AG08396 (cell line): ENCODE data around the gene KIF18B.

ENCODE experiments used
- DNase-seq: peaks from one replicate; pipeline ENCODE4 v3.0.0; 2012; ENCODE audit warnings: low spot score, mixed read lengths

The KIF18B gene

DNA sequence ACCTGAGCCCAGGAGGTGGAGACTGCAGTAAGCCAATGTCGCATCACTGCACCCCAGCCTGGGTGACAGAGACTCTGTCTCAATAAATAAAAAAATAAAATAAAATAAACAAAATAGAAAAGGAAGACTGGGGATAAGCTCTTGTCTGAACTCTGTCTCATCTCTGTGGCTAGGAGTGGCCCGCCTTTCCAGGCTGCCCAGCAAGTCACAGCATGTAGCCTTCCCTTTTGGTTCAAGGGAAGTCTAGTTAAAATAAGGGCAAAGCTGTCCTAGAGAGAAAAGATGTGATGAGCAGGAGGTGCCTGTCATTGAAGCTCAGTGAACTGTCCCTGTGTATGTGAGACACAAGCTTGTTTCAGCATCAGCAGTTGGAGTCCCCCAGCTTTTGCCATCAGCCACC, 29.6 kb downstream of the KIF18B start:
- DNase-seq: no peak

DNA sequence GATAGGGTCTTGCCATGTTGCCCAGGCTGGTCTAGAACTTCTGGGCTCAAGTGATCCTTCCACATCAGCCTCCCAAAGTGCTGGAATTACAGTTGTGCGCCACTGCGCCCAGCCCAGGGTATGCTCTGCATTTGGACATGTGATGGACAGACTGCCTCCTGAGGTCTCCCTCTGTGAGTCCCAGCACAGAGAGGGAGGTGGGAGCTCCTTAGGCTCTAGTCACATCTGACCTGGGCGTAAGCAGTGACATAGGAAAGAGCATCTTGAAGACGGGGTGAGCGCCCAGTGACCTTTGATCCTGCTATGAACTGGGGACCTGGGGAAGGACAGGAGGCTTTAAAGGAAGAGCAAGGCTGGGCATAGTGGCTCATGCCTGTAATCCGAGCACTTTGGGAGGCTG, 30.1 kb downstream of the KIF18B start:
- DNase-seq: no peak

DNA sequence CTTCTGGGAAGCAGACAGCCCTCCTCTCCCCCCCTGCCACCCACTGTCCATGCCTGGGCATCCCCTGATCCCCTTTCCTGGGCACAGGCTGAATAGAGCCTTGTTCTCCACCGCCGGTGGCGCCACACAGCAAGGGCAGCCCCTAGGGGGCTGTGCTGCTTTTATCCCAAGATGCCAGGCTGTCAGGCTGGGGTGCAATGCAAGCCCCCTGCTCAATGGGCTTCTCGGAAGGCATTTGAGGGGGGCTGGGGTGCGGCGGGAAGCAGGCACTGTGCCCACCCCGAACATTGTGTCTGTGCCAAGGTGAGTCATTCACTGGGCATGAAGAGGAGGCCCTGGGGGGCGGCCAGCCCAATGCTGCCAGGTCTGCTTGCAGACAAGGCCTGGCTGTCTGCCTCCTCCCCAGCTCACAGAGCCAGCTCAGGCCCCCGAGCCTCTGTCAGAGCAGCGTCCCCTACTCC, 30.8 kb downstream of the KIF18B start:
- peak; percentile 41 for DNase-seq

DNA sequence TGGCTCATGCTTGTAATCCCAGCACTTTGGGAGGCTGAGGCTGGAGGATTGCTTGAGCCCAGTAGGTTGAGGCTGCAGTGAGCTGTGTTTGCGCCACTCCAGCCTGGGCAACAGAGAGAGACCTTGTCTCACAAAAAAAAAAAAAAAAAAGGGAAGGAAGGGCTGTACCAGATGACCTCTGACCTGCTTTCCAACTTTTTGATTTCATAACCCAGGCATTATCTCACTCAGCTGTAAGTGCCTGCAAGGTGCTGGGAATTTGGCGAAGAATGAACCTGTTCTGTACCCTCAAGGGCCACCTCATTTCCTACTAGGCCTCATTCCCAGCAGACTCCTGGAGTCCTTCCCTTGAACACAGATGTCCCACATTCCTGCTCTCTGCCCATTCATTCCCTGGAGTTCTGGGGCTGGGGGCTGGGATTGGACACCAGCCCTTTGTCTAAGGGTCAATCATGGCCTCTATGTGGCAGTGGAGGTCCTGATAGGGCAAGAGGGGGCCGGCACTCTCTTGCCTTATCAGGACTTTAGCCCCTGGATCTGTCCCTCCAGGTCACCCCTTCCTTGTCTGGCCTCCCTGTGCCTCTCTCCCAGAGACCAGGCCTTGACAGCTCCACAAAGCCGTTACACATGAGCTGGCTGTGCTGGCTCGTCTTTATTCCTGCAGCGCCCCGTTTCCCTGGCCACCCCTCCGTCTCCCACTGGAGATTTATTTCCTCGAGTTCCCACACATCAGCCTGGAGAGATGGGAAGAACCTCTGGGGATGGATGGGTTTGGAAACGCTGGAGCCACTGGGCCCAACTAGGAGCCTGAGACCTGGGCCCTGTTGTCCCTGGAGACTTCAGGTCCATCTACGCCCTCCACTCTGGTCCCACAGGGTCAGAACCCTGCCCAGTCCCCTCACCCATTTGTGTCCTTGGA, 31.5 kb downstream of the KIF18B start:
- DNase-seq: no peak

DNA sequence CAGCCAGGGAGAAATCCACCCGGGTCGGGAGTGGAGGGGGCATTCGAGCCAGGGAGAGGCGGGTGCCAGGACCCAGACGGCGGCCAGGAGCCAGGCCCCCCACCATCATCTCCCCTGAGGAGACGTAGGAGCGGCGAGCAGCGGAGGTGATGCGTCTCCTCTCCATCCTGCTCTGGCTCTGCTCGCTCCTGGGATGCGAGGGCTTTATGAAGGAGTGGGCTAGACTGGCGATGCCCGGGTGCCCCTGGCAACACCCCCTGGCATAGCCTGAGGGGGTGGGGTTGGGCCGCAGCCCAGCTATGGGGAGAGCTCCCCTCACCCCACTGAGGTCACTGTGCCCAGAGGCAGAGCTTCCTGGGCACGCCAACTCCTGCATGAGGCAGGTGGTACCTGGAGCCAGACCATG, 32.2 kb downstream of the KIF18B start, which contains the start of gene GFAP:
Gene GFAP, minus strand, starts transcription at position 180 of the 406 bp plus-strand sequence. Its CDS starts 14 bp downstream, at position 166.
- DNase-seq: no peak

DNA sequence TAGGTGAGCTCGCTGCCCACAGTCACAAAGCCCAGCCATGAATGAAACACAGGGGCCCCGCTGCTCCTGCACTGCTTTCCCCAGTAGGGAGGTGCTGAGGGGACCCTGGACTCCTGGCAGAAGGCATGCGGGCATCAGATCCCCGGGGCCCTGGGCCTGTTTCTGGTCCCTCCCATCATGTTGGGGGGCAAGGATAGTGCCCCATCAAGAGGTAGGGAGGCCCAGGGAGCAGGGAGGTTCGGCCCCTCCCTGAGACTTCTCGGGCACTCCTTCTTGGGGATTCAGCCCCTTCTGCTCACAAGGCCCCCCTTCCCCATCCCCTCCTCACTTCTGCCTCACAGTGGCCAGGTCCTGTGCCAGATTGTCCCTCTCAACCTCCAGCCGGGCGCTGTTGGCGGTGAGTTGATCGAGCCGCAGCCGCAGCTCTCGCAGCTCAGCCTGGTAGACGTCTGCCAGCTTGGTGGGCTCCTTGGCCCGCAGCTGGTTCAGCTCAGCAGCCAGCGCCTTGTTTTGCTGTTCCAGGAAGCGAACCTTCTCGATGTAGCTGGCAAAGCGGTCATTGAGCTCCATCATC, 32.8 kb downstream of the KIF18B start:
- no peak for DNase-seq

DNA sequence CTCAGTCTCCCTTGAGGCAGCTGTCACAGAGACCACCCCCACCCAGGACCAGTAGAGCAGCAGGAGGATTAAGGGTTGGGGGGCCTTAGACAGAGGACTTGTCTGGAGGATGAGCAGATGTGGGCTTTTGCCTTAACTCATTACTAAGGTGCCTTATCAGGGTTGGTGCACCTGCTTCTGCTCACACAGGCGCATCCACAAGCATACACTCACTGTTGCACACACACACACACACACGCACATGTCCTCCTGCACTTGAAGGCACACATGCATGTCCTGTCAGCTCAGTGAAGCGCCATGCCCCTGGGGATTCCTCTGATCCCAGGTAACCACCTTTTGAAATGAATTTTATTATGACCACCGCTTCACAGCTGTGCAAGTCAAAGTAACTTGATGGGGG, 33.4 kb downstream of the KIF18B start:
- no peak for DNase-seq

DNA sequence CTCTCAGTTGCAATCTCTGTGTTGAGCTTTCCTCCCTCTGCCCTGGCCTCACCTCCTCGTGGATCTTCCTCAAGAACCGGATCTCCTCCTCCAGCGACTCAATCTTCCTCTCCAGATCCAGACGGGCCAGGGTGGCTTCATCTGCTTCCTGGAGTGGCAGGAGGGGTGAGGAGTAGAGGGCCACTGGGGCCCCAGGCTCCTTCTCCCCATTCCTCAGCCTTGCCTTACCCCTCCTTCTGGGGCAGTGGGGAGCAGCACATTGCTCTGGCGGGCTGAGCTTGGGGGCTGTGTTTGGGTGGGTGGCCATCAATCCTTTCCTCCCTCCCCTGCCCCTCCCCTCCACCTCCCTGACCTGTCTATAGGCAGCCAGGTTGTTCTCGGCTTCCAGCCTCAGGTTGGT, 33.9 kb downstream of the KIF18B start:
- no peak for DNase-seq

DNA sequence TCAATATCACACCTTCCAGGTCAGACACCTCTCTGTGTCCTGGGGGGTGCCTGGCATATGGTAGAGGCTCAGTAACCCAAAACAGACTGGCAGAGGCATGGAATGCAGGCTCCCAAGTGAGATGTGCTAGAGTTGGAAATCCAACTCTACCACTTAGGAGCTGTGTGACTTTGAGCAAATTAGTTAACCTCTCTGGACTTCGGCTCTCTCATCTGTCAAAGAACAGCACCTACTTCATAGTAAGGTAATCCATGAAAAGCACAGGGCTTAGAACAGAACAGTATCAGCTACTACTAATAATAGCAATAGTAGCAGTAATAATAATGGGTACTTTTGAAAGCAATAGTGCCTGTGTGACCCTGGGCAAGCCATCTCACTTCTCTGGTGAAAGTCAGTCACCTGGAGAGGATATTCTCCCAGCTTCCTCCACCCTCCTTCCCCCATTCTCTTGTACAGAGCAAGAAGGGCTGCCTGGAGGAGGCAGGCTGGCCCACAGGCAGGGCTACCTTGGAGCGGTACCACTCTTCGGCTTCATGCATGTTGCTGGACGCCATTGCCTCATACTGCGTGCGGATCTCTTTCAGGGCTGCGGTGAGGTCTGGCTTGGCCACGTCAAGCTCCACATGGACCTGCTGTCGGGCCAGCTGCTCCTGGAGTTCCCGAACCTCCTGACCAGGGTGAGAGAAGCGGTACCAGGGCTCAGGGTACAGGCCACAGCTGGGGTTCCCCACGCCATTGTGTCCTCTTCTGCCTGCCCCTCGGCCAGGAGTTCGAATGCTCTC, 34.6 kb downstream of the KIF18B start:
- no peak for DNase-seq

DNA sequence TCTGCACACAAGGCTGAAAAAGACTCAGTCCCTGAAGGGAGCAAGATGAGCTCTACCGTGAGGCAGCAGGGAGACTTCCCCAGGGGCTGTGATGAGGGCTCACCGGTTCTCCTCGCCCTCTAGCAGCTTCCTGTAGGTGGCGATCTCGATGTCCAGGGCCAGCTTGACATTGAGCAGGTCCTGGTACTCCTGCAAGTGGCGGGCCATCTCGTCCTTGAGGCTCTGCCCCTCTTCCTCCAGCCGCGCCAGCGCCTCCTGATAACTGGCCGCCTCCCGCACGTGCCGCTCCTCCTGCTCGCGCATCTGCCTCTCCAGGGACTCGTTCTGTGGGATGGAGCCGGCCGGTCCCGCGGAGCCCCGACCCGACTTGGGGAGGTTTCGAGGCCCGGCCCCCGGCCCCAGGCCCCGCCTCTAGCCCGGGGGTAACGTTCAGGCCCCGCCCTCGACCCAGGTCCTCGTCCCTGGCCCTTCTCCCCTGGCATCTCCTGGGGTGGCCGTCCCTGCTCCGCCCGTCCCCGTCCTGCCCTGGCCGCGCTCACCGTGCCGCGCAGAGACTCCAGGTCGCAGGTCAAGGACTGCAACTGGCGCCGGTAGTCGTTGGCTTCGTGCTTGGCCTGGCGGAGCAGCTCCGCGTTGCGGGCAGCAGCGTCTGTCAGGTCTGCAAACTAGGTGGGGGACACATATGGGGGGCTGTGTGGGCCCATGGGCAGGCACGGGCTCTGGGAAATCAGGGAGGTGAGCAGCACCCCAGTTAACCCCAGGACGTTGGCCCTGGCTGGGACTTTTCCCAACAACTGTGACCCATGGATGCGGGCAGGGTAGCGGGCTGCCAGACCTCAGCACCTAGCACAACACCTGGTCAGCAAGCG, 36.2 kb downstream of the KIF18B start:
- peak; percentile 67 for DNase-seq

DNA sequence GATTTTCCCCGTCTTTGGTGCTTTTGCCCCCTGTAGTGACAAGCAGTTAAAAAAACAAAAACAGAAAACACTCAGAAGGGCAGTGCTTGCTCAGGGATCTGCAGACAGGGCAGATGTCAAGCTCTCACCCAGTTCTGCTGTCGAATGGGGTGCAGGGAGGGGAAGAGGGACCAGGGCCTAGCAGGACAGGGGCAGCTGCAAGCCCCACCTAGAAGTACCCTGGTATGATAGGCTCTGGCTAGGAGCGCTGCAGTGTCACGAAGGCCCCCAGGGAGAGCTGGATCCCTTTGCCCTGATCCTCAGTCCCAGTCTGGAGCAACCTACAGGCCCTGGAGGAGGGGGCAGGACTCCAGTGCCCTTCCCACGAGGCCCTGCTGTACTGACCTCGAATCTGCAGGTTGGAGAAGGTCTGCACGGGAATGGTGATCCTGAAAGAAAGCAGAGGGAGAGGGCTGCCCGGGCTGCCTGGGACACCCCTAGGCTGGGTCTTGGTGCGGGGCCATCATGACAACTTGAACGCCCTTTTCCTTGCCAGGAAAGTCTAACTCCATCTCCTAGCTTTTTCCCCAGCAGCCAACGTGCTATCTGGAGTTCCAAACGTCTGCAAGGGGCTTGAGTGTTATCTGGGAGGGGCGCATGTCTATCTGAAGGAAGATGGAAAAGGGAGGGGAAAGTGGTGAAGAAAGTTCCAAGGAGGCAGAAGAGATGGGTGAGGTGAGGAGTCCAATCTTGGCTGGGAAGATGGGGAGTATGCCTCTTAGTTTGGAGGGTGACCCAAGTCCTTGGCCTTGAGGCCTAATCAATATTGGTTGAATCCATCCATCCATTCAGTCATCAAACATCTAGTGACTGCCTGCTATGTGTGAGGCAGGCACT, 37.1 kb downstream of the KIF18B start:
- DNase-seq: no peak

DNA sequence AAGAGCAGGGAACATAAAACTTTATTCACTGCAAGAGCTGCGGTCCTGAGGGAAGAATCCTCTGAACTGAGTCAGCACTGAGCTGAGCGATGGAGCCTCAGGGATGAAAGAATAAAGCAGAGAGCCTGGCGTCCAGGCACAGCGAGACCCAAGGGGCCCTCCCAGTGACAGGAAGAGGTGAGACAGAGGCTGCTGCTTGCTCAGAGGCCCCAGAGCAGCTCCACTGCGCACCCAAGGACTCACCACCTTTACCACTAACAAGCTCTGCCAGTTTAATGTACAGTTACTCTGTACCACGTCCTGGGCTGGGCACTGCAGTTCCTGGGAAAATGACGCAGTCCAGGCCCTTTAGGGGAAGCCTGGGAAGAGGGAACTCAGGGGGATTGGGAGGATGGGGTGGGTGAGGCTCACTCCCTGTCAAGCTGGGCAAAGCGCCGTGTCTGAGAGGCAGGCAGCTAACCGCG, 37.9 kb downstream of the KIF18B start:
- no peak for DNase-seq

DNA sequence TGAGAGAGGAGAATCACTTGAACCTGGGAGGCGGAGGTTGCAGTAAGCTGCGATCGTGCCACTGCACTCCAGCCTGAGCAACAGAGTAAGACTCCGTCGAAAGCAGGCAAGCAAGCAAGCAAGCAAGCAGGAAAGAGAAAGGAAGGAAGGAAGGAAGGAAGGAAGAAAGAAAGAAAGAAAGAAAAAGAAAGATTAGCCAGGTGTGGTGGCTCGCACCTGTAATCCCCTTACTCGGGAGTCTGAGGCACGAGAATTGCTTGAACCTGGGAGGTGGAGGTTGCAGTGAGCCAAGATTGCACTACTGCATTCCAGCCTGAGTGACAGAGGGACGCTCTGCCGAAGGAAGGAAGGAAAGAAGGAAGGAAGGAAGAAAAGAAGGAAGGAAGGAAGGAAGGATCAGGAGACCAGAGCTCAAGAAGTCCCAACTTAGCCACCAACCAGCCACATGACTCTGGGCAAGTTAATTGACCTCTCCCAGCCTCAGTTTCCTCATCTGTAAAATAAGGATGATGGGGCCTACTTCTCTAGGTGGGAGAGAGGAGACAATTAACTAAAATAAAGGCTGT, 38.7 kb downstream of the KIF18B start:
- no peak for DNase-seq

DNA sequence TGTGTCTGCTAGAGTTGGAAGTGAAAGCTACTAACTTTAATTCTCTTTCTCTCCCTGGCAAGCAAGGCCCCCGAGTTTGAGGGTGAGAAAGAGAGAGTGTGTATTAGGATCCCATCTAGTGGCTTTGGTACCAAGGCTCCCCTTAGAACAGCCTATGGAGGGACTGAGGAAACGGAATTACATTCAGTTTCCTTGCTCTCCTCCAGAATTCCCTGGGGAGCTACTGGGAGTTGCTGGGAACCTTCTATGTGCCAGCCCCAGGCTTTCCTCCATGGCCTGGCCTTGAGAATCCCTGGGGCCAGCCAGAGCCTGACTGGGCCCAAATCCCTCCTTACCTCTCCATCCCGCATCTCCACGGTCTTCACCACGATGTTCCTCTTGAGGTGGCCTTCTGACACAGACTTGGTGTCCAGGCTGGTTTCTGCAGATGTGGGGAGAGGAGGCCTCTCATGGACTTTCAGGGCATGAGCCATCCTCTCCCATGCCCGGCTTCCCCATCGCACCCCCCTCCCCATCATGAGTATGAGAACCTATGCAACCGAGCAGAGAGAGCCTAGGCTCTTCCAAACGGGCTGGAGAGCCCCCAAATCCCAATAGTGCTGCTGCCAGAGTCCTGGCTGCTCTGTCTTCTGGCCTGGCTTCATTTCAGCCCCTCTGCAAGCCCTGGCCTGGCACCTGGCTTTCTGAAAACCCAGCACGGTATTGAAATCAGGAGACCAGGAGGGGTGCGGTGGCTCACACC, 39.7 kb downstream of the KIF18B start:
- DNase-seq: no peak

DNA sequence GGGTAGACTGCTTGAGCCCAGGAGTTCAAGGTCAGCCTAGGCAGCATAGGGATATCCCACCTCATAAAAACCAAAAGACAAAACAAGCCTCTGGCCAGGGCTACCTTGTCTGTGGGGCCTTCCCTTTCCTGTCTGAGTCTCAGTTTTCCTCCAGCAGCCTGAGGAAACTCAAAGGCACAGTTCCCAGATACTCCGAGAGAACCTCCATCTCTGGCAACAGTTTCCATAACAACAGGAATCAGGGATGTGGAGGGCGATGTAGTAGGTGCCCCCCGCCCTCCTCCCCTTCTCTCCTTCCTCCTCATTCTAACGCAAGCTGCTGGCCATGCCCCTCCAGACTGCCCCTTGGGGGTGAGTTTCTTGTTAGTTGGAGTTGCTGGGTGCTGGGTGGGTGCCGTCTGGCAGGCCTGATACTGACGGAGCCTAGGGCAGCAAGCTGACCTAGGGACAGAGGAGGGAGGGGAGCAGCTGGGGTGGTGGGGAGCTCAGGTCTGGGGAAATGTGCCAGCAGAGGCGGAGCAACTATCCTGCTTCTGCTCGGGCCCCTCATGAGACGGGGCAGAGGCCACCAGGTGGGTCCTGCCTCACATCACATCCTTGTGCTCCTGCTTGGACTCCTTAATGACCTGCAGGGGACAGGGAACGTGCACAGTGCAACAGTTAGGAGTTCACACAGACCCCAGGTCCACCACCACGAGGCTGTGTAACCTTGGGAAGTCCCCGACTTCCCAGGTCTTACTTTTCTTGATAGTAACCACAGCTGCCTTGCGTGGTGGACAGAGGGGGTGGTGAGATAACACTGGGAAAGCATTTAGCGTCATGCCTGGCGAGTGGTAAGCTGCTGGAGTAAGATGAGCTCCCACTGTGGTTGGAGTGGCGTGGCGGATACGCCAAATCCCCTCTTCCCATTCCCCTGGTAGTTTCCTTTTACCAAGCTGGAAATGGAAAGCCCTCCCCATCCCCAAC, 40.5 kb downstream of the KIF18B start:
- no peak for DNase-seq

DNA sequence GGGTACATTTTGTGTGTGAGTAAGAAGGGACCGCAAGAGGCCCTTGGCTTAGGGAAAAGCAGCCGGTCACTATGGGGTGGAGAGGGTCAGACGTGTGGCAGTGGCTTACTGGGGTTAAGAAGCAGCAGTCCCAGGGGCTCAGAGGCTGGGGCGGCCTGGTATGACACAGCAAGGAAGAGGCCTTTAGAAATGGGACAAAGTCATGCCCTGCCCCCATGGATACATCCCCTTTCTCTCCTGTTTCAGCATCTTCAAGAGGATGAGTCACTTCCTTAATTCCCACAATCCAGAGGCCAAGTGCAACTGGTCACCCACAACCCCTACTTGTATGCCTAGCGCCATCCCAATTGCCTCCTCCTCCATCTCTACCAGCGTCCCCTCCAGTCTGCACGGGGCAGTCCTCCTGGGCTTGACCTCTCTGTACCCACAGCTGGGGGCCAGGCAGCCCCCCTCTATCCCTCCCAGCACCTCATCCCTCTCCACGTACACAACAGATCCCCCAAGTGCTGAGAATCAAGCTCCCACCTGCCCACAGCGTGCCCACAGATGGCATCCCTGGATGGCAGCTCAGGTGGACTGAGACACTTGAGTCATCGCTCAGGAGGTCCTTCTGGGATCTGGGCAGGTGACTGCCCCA, 41.4 kb downstream of the KIF18B start:
- peak; percentile 80 for DNase-seq
